Suprapubic skin (tissue), 4 donors: Measurements from ENCODE around the gene WNK2.

Experiments used
- EP300 ChIP-seq: sonication (generic); formaldehyde crosslinking; IDR thresholded peaks from one replicate; pipeline ENCODE4 v1.6.1; 2017; ENCODE audit warnings: antibody characterized with exemption
- POLR2AphosphoS5 ChIP-seq, 3 donors: sonication (generic); formaldehyde crosslinking; IDR thresholded peaks; one replicate each; pipeline ENCODE4 v1.6.1; 2017; ENCODE audit warnings: antibody characterized with exemption in 3 of 3
- TF ChIP-seq, protein P1 (sequence below), 2 donors: fragments of 200-600 bp in 1 of 2; fragments of 450-650 bp in 1 of 2; sonication (generic) in 1 of 2; IDR thresholded peaks; one replicate each; pipeline ENCODE4 v1.5.1; 2016 to 2019; ENCODE audit warnings: antibody characterized with exemption in 2 of 2, mild to moderate bottlenecking in 1 of 2, moderate library complexity in 1 of 2

DNA sequence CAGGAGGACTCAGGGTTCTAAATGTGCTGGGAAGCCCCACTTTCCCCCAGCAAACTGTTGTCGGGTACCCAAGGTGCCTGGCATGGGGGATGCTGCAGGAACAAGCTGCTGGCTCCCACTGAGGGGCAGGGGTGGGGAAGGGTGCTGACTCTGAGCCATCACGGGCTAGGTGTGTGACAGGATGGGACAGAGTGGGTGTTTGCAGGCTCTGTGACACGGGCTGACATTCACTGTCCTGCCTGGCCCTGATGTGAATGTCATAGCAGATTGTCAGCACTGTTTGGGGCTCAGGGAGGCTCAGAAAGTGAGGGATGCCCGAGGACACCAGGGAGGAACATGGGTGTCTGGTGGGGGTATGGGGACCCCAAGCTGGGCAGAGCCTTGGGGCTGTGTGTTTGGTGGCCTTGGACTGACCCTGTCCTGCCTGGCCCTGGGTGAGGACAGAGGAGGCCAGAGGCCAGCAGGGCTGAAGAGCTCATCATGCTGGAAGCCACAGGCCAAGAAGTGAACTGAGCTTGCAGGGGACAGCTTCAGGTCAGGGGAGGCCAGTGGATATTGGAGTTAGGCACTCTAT lies 20.6 kb downstream of the WNK2 start:
- TF ChIP-seq POLR2AphosphoS5 (IDR thresholded peaks at IDR 0.05) (no peak), EP300 (no peak)
- TF ChIP-seq, protein P1, sequence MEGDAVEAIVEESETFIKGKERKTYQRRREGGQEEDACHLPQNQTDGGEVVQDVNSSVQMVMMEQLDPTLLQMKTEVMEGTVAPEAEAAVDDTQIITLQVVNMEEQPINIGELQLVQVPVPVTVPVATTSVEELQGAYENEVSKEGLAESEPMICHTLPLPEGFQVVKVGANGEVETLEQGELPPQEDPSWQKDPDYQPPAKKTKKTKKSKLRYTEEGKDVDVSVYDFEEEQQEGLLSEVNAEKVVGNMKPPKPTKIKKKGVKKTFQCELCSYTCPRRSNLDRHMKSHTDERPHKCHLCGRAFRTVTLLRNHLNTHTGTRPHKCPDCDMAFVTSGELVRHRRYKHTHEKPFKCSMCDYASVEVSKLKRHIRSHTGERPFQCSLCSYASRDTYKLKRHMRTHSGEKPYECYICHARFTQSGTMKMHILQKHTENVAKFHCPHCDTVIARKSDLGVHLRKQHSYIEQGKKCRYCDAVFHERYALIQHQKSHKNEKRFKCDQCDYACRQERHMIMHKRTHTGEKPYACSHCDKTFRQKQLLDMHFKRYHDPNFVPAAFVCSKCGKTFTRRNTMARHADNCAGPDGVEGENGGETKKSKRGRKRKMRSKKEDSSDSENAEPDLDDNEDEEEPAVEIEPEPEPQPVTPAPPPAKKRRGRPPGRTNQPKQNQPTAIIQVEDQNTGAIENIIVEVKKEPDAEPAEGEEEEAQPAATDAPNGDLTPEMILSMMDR (IDR thresholded peaks at IDR 0.05): no peak
